K562 (cell line): Measurements from ENCODE around the gene PDCD11. TPM values are rescaled to one million over a fixed set of nuclear protein-coding genes. Genes with fewer than 3 reads are reported as not detected.

Experiments used
- ATAC-seq: fragments of 200-7000 bp; cut with Tn5 transposase; 3 replicates; pipeline ENCODE4 v1.9.1; 2020; ENCODE audit warnings: moderate library complexity
- BruUV-seq: library from RNA; stranded (reverse); fragments of 400-500 nt; replicated peaks from 2 replicates; lab custom pipeline; 2021; lab: Mats Ljungman, UMichigan
- CTCF ChIA-PET: fragments of 300-600 bp; formaldehyde crosslinking; extraction: SDS; loops from one replicate; lab custom pipeline; 2021; ENCODE audit warnings: low intra/inter-chr PET ratio; lab: Yijun Ruan, JAX
- POLR2A ChIA-PET: fragments of 300-600, 350-650 bp; sonication (Branson Sonifier 250); formaldehyde crosslinking; extraction: SDS; loops from one replicate; lab custom pipeline; 2021; ENCODE audit warnings: antibody characterized with exemption, inconsistent platforms; lab: Yijun Ruan, JAX
- DNase-seq, 4 experiments: peaks; one replicate each; pipeline versions ENCODE4 v3.0.0 to v3.0.0-alpha.2; 2011 to 2018; ENCODE audit warnings: low spot score in 3 of 4, mixed read lengths in 3 of 4; ENCODE audit errors: extremely low read depth in 1 of 4
- FAIRE-seq: peaks from 2 replicates; lab custom pipeline; 2011; peaks lifted over from hg19 to GRCh38; lab: Jason Lieb, UNC
- H2AFZ ChIP-seq: 2 replicates; pipeline ENCODE4 v1.6.0; 2011; ENCODE audit warnings: low read depth, low read length, control low read depth, inconsistent platforms
- H3K27ac ChIP-seq: fragments of 200-600 bp; 3 replicates; pipeline ENCODE4 v1.8.0; 2011; ENCODE audit warnings: low read depth, mild to moderate bottlenecking, control low read depth, inconsistent platforms, low read length, moderate library complexity, mixed read lengths; ENCODE audit errors: extremely low read depth
- H3K27me3 ChIP-seq, 2 experiments: fragments of 300-600 bp in 1 of 2; 2 replicates in 1 of 2; 3 replicates in 1 of 2; pipeline versions ENCODE4 v1.6.0 to v1.8.0; 2011; ENCODE audit warnings: inconsistent platforms in 2 of 2, low read length in 2 of 2, mild to moderate bottlenecking in 1 of 2, mixed read lengths in 1 of 2, moderate library complexity in 1 of 2; ENCODE audit not compliant: control insufficient read depth in 2 of 2, insufficient read depth in 2 of 2
- H3K36me3 ChIP-seq: fragments of 300-600 bp; 3 replicates; pipeline ENCODE4 v1.8.0; 2011; ENCODE audit warnings: mild to moderate bottlenecking, low read length, inconsistent platforms; ENCODE audit not compliant: control insufficient read depth, insufficient read depth
- H3K4me1 ChIP-seq, 2 experiments: fragments of 200-600 bp in 1 of 2; replicated peaks in 1 of 2; 2 replicates in 1 of 2; 3 replicates in 1 of 2; pipeline versions ENCODE4 v1.5.1 to v1.8.0; 2011; ENCODE audit warnings: inconsistent platforms in 2 of 2, low read length in 2 of 2, mild to moderate bottlenecking in 1 of 2, mixed read lengths in 1 of 2, moderate library complexity in 1 of 2; ENCODE audit not compliant: control insufficient read depth in 2 of 2, insufficient read depth in 2 of 2
- H3K4me2 ChIP-seq: 2 replicates; pipeline ENCODE4 v1.6.1; 2011; ENCODE audit warnings: low read length, control low read depth, inconsistent platforms, mixed read lengths; ENCODE audit not compliant: insufficient read depth
- H3K4me3 ChIP-seq: fragments of 200-600 bp; sonication (generic), shearing (Covaris generic); 2 replicates; pipeline ENCODE4 v1.5.1; 2016; ENCODE audit warnings: control low read depth, inconsistent platforms
- H3K79me2 ChIP-seq: fragments of 200-600 bp; 3 replicates; pipeline ENCODE4 v1.8.0; 2011; ENCODE audit warnings: low read length, inconsistent platforms; ENCODE audit not compliant: control insufficient read depth, insufficient read depth
- H3K9ac ChIP-seq, 2 experiments: 2 replicates each; pipeline versions ENCODE4 v1.6.0 to v1.6.1; 2011; ENCODE audit warnings: low read depth in 2 of 2, low read length in 2 of 2, control low read depth in 1 of 2, inconsistent platforms in 1 of 2, mild to moderate bottlenecking in 1 of 2, mixed read lengths in 1 of 2; ENCODE audit not compliant: insufficient read depth in 1 of 2
- H3K9me1 ChIP-seq: one replicate; pipeline ENCODE4 v1.6.0; 2011; ENCODE audit warnings: inconsistent platforms, mild to moderate bottlenecking, low read length, moderate library complexity; ENCODE audit not compliant: control insufficient read depth, insufficient read depth
- H3K9me3 ChIP-seq: replicated peaks from 2 replicates; pipeline ENCODE4 v1.5.1; 2011; ENCODE audit warnings: low read depth, low read length, inconsistent platforms; ENCODE audit not compliant: control insufficient read depth, insufficient read depth
- H4K20me1 ChIP-seq: replicated peaks from 2 replicates; pipeline ENCODE4 v1.6.1; 2011; ENCODE audit warnings: low read length, inconsistent platforms, mixed read lengths; ENCODE audit not compliant: control insufficient read depth, insufficient read depth
- CEBPZ ChIP-seq: fragments of 150-350 bp; IDR thresholded peaks from 2 replicates; pipeline ENCODE4 v1.6.1; 2014; ENCODE audit warnings: low read depth, mild to moderate bottlenecking, low read length, borderline replicate concordance
- ESRRB ChIP-seq: fragments of 250-450 bp; sonication (Bioruptor Pico); IDR thresholded peaks from 2 replicates; pipeline ENCODE4 v1.5.0; 2020; ENCODE audit warnings: mild to moderate bottlenecking, moderate library complexity, borderline replicate concordance
- IRF9 ChIP-seq: fragments of 450-650 bp; IDR thresholded peaks from 2 replicates; pipeline ENCODE4 v1.6.1; 2016; ENCODE audit warnings: missing biosample characterization, missing genetic modification characterization
- LEF1 ChIP-seq: fragments of 450-650 bp; IDR thresholded peaks from 2 replicates; pipeline ENCODE4 v1.6.1; 2016; ENCODE audit warnings: mild to moderate bottlenecking
- NUFIP1 ChIP-seq: fragments of 450-650 bp; IDR thresholded peaks from 2 replicates; pipeline ENCODE4 v1.6.1; 2018; ENCODE audit not compliant: partially characterized antibody
- PKNOX1 ChIP-seq: fragments of 450-650 bp; IDR thresholded peaks from 2 replicates; pipeline ENCODE4 v1.6.1; 2016
- RBFOX2 ChIP-seq: fragments of 200-400 bp; formaldehyde crosslinking; IDR thresholded peaks from 2 replicates; pipeline ENCODE4 v1.6.1; 2017; ENCODE audit warnings: low read depth, mild to moderate bottlenecking, low read length, moderate library complexity
- SP1 ChIP-seq: sonication (generic); formaldehyde crosslinking; IDR thresholded peaks from 2 replicates; pipeline ENCODE4 v1.8.1; 2022; ENCODE audit warnings: mild to moderate bottlenecking, missing genetic modification reagents
- SRSF3 ChIP-seq: fragments of 200-400 bp; formaldehyde crosslinking; IDR thresholded peaks from 2 replicates; pipeline ENCODE4 v1.6.1; 2016; ENCODE audit warnings: mild to moderate bottlenecking, low read length, moderate library complexity; ENCODE audit not compliant: insufficient read depth
- SUPT5H ChIP-seq: fragments of 450-650 bp; IDR thresholded peaks from 2 replicates; pipeline ENCODE4 v1.6.1; 2016
- U2AF2 ChIP-seq: fragments of 200-400 bp; formaldehyde crosslinking; optimal IDR thresholded peaks from 2 replicates; pipeline ENCODE3; 2017; ENCODE audit warnings: low read depth, mild to moderate bottlenecking, low read length
- ZNF551 ChIP-seq: fragments of 250-450 bp; sonication (Bioruptor Pico); IDR thresholded peaks from 2 replicates; pipeline ENCODE4 v1.5.0; 2021; ENCODE audit warnings: mild to moderate bottlenecking, moderate library complexity
- WGBS: fragments of 100-300 bp; shearing (Covaris generic); methylation state at CpG from one replicate; pipeline ENCODE4 v1.1.6; 2016; ENCODE audit warnings: low coverage, mixed read lengths; ENCODE audit not compliant: insufficient coverage; ENCODE audit errors: missing lambda C conversion rate; 5-methylcytosine and 5-hydroxymethylcytosine counted together
- in situ Hi-C: fragments of 300-500 bp; cut with MboI; formaldehyde crosslinking; loops from 4 replicates; pipeline ENCODE4 v1.15.0; 2018; ENCODE audit warnings: inconsistent platforms, mixed read lengths
- intact Hi-C: fragments of 100-400 bp; cut with micrococcal nuclease; formaldehyde crosslinking; loops from 2 replicates; pipeline ENCODE4 v1.14.2; 2022
- polyA plus RNA-seq, 8 experiments: library from polyadenylated mRNA; depleted of rRNA in 4 of 8; stranded (reverse) in 5 of 8; unstranded in 3 of 8; fragments of >200 nt; fragmentation: Nextera tagmentation in 2 of 8; fragmentation: Illumina TruSeq in 1 of 8; extraction: Ambion mirVana in 2 of 8; extraction: Trizol in 1 of 8; gene quantifications; 2 replicates each; pipeline versions ENCODE4 v1.2.1 to v1.2.3, GENCODE V29; 2011 to 2014; ENCODE audit warnings: inconsistent platforms in 1 of 8, missing spikeins in 1 of 8
- total RNA-seq, 7 experiments: library from RNA; depleted of rRNA in 6 of 7; stranded (reverse); fragments of >200 nt in 6 of 7; fragmentation: Illumina TruSeq in 2 of 7; extraction: Trizol in 2 of 7; gene quantifications; 2 replicates each; pipeline versions ENCODE4 v1.2.1 to v1.2.3, GENCODE V29; 2011 to 2021; ENCODE audit warnings: low replicate concordance in 1 of 7
- TF ChIP-seq, protein P1 (sequence below): sonication (generic); IDR thresholded peaks from 2 replicates; pipeline ENCODE4 v1.6.1; 2016
- TF ChIP-seq, protein P2 (sequence below): fragments of 250-450 bp; sonication (Bioruptor Pico); IDR thresholded peaks from 2 replicates; pipeline ENCODE4 v1.4.0; 2020

The PDCD11 gene
- total and polyA plus RNA-seq, 9 of the 15 experiments (the other 6 are each of a cell fraction or from before 2014, with no cell fraction given) = 14.8 to 73.8 (median 50.0) TPM

DNA sequence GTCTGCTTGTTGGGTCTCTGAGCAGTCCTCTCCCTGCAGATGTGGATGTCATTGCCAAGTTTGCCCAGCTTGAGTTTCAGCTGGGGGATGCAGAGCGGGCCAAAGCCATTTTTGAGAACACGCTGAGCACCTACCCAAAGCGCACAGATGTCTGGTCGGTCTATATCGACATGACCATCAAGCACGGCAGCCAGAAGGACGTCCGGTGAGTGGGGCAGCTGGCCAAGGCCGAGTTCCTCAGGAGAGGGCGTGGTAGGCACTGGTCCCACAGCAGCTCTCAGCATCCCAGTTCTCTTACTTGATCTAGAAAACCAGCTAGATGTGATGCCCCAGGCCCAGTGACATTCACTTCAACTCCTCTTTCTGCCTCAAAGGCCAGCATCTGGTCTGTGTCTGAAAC, 48.1 kb downstream of the PDCD11 start (continued):
- no peak for TF ChIP-seq CEBPZ
- TF ChIP-seq, protein P1, sequence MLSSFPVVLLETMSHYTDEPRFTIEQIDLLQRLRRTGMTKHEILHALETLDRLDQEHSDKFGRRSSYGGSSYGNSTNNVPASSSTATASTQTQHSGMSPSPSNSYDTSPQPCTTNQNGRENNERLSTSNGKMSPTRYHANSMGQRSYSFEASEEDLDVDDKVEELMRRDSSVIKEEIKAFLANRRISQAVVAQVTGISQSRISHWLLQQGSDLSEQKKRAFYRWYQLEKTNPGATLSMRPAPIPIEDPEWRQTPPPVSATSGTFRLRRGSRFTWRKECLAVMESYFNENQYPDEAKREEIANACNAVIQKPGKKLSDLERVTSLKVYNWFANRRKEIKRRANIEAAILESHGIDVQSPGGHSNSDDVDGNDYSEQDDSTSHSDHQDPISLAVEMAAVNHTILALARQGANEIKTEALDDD = no peak
- no peak for TF ChIP-seq NUFIP1

DNA sequence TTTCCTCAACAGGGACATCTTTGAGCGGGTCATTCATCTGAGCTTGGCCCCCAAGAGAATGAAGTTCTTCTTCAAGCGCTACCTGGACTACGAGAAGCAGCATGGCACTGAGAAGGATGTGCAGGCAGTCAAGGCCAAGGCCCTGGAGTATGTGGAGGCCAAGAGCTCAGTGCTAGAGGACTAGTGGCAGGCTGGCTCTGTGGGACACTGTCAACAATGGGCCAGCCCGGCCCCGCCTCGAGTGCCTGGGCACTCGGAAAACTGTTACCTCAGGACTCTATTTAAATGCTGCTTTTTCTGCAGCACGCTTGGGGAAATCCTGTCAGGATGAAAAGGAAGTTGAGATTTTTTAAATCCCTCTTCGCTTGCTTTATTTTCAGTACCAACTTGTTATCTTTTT, 48.9 kb downstream of the PDCD11 start:
- Histone ChIP-seq H3K4me1 (peaks cover 0 to 6% of the 10 kb centered on the region in 2 experiments; a peak in 2 of 5 replicates), H4K20me1 (0 out of 2 replicates have a peak, but pooled peaks cover 3% of the 10 kb centered on the region), H3K4me3 (no peak overlapping the region), H3K36me3 (peaks cover 73% of the 10 kb centered on the region; the same call in 2 of the 3 replicates), H3K9ac (no peak overlapping the region), H2AFZ (no peak overlapping the region), H3K9me1 (no peaks in the 10 kb centered on the region), H3K4me2 (no peak overlapping the region), H3K9me3 (no peaks in the 10 kb centered on the region), H3K79me2 (no peaks in the 10 kb centered on the region), H3K27ac (no peak overlapping the region), H3K27me3 (no peaks in the 10 kb centered on the region)
- no peak for DNase-seq
- FAIRE-seq = no peak
- CTCF ChIA-PET = no interaction called here
- no TSS peak for BruUV-seq
- no peak for ATAC-seq
- in situ Hi-C loops (no loop called here), intact Hi-C loops (no loop called here)
- 89% methylated on average over 7 of the region's 9 CpGs for WGBS
- POLR2A ChIA-PET = interaction anchor here (1.2 kb wide), 1 partner anchor 9 kb away, joined by 4 read pairs; no protein-coding TSS in a partner anchor
- no peak for TF ChIP-seq SRSF3
- TF ChIP-seq RBFOX2 = no peak
- TF ChIP-seq ESRRB = no peak
- no peak for TF ChIP-seq U2AF2
- TF ChIP-seq ZNF551 = no peak
- TF ChIP-seq, protein P2, sequence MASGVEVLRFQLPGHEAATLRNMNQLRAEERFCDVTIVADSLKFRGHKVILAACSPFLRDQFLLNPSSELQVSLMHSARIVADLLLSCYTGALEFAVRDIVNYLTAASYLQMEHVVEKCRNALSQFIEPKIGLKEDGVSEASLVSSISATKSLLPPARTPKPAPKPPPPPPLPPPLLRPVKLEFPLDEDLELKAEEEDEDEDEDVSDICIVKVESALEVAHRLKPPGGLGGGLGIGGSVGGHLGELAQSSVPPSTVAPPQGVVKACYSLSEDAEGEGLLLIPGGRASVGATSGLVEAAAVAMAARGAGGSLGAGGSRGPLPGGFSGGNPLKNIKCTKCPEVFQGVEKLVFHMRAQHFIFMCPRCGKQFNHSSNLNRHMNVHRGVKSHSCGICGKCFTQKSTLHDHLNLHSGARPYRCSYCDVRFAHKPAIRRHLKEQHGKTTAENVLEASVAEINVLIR = no peak
- TF ChIP-seq IRF9 (tag) = no peak
- no peak for TF ChIP-seq SP1
- no peak for TF ChIP-seq PKNOX1
- TF ChIP-seq SUPT5H = no peak
- TF ChIP-seq LEF1 = no peak
